Renal cortex interstitium (tissue), 11 donors: ENCODE data around the gene LAX1. TPM values are rescaled to one million over a fixed set of nuclear protein-coding genes. Genes with fewer than 3 reads are reported as not detected.
"Not testable (repeated sequence)": the region's sequence is repeated elsewhere in the genome, so short reads cannot be mapped to it uniquely, and the experiment has no call there.

Experiments used
- DNase-seq, 11 donors: peaks; one replicate each; pipeline ENCODE4 v3.0.0-alpha.2; 2013; ENCODE audit warnings: low read depth in 9 of 11, low spot score in 4 of 11; ENCODE audit errors: extremely low read depth in 1 of 11
- polyA plus RNA-seq, 3 donors: library from polyadenylated mRNA; unstranded; fragments of 120-200 nt; gene quantifications; one replicate each; pipeline ENCODE4 v1.2.1, GENCODE V29; 2013; ENCODE audit not compliant: insufficient read length in 3 of 3

Gene LAX1
- polyA plus RNA-seq, 3 donors: 0.13 to 0.21 (median 0.14) TPM

- DNase-seq: no peak
Measured at GRCh38 chr1:203763505-203763904, 1.5 kb upstream of the LAX1 start.

GRCh38 chr1:203764105-203765028, 616 bp upstream of the LAX1 start:
- DNase-seq: no peak

- no peak for DNase-seq
Measured at GRCh38 chr1:203768256-203768655, 3.3 kb downstream of the LAX1 start.

GRCh38 chr1:203769505-203770343, 4.7 kb downstream of the LAX1 start:
- DNase-seq: peak; percentile 31 to 83 (median 63)

GRCh38 chr1:203771901-203772301, 6.9 kb downstream of the LAX1 start:
- DNase-seq: peak in 4 of 11 donors; percentile 14 to 34 (median 23)

- DNase-seq: no peak
Measured at GRCh38 chr1:203772836-203773235, 7.9 kb downstream of the LAX1 start.

- DNase-seq: no peak
Measured at GRCh38 chr1:203776636-203777035, 11.7 kb downstream of the LAX1 start.

- DNase-seq: no peak
Measured at GRCh38 chr1:203777596-203777995, 12.6 kb downstream of the LAX1 start.

- DNase-seq: no peak
Measured at GRCh38 chr1:203778146-203778545, 13.2 kb downstream of the LAX1 start.

GRCh38 chr1:203778789-203779188, 13.8 kb downstream of the LAX1 start:
- no peak for DNase-seq

- no peak for DNase-seq
Measured at GRCh38 chr1:203781962-203782361, 17.0 kb downstream of the LAX1 start.

GRCh38 chr1:203789966-203790365, 25.0 kb downstream of the LAX1 start:
- DNase-seq: no peak

- no peak for DNase-seq
Measured at GRCh38 chr1:203791498-203791897, 26.5 kb downstream of the LAX1 start.

- DNase-seq: no peak
Measured at GRCh38 chr1:203792486-203792885, 27.5 kb downstream of the LAX1 start.

GRCh38 chr1:203793561-203793960, 28.6 kb downstream of the LAX1 start:
- not testable (repeated sequence) for DNase-seq

- no peak for DNase-seq
Measured at GRCh38 chr1:203794764-203795440, 29.9 kb downstream of the LAX1 start.

GRCh38 chr1:203795441-203796235, 30.7 kb downstream of the LAX1 start, which contains the start of the genes ZBED6 and ZC3H11A:
TSS of gene ZBED6 (plus strand) at chr1:203795623. CDS start at chr1:203797523, 1,900 bp downstream.
TSS of gene ZC3H11A (plus strand) at chr1:203795623. CDS start at chr1:203817071, 21,448 bp downstream.
- DNase-seq: peak; percentile 94 to 99 (median 96)

GRCh38 chr1:203796236-203796605, 31.2 kb downstream of the LAX1 start:
- peak in 9 of 11 donors; percentile 15 to 62 (median 24) for DNase-seq
